T47D (cell line): ENCODE results near the gene KISS1R.

ENCODE experiments used
- DNase-seq, 2 experiments: peaks; one replicate each; pipeline versions ENCODE4 v3.0.0 to v3.0.0-alpha.2; 2011 to 2012; ENCODE audit warnings: low read depth in 1 of 2, low spot score in 1 of 2
- JUND ChIP-seq: IDR thresholded peaks from 2 replicates; pipeline ENCODE4 v1.6.1; 2012; ENCODE audit warnings: low read depth
- in situ Hi-C: cut with HindIII; loops from 2 replicates; pipeline ENCODE4 v1.10.0; 2016; ENCODE audit warnings: low sequenced_read_pairs, low pct_unique_long_range_greater_than_20kb

KISS1R gene

DNA sequence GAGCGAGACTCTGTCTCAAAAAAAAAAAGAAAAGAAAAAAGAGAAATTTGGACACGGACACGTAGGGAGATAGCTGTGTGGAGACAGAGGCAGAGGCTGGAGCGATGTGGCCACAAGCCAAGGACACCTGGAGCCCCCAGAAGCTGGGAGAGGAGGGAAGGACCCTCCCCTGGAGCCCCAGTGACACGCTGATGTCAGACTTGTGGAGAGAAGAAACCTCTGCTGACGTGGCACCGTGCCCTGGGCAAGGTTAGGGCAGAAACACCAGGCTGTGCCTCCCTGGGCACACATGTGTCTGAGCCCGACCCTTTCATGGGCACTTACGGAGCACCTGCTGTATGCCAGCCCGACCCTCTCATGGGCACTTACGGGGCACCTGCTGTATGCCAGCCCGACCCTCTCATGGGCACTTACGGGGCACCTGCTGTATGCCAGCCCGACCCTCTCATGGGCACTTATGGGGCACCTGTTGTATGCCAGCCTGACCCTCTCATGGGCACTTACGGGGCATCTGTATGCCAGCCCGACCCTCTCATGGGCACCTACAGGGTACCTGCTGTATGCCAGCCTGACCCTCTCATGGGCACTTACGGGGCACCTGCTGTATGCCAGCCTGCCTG lies 26.5 kb downstream of the KISS1R start:
- no peak for DNase-seq
- TF ChIP-seq JUND = no peak
- in situ Hi-C loops = no loop called here

DNA sequence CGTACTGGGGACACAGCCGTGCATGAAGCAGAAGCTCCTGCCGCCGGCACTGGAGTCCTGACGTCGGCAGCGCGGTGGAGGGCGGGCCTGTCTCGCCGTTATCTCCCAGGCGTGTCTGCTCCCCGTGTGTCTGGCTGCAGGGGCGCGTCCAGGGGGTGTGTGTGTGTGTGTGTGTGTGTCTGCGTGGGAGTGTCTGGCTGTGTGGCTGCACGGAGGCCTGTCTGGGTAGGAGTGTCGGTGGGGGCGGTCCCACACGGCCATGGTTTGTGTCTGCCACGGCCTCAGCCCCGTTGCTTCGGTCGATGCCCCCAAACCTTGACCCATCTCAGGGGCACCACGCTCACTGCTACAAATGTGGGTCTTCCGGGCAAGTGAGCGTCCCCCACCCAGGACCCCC lies 27.0 kb downstream of the KISS1R start:
- in situ Hi-C loops = no loop called here
- no peak for DNase-seq
- no peak for TF ChIP-seq JUND

DNA sequence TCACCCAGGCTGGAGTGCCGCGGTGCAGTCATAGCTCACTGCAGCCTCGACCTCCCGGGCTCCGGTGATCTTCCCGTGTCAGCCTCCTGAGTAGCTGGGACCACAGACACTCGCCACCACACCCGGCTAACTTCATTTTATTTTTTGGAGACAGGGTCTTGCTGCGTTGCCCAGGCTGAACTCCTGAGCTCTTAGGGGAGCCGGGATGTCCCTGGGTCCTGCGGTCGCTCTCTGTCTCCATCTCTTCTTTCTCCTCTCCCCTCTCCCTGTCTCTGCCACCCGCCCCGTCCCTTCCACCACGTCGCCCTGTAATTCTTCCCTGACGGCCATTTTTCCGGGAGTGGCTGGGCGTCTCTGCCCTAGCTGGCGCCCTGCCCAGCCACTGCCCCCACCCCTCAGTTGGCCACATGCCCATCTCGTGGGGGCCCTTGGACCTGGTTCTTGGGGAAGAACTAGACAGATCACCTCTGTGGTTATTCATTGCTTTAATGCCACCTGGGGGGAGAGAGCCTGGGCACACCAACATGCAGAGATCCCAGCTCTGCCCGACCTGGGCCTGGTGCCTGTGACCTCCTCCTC lies 27.6 kb downstream of the KISS1R start:
- DNase-seq = no peak
- in situ Hi-C loops = no loop called here
- TF ChIP-seq JUND = no peak

- DNase-seq = no peak
- TF ChIP-seq JUND = no peak
- in situ Hi-C loops = no loop called here
Observed at GRCh38 chr19:945401-946252, 28.5 kb downstream of the KISS1R start.

- TF ChIP-seq JUND = no peak
- DNase-seq = no peak
- in situ Hi-C loops = no loop called here
Observed at GRCh38 chr19:947090-947706, 30.1 kb downstream of the KISS1R start.

- no peak for TF ChIP-seq JUND
- in situ Hi-C loops = no loop called here
- no peak for DNase-seq
Observed at GRCh38 chr19:947707-948539, 30.8 kb downstream of the KISS1R start.

GRCh38 chr19:948842-949496 lies 31.8 kb downstream of the KISS1R start:
- TF ChIP-seq JUND = no peak
- no peak for DNase-seq
- in situ Hi-C loops = no loop called here

DNA sequence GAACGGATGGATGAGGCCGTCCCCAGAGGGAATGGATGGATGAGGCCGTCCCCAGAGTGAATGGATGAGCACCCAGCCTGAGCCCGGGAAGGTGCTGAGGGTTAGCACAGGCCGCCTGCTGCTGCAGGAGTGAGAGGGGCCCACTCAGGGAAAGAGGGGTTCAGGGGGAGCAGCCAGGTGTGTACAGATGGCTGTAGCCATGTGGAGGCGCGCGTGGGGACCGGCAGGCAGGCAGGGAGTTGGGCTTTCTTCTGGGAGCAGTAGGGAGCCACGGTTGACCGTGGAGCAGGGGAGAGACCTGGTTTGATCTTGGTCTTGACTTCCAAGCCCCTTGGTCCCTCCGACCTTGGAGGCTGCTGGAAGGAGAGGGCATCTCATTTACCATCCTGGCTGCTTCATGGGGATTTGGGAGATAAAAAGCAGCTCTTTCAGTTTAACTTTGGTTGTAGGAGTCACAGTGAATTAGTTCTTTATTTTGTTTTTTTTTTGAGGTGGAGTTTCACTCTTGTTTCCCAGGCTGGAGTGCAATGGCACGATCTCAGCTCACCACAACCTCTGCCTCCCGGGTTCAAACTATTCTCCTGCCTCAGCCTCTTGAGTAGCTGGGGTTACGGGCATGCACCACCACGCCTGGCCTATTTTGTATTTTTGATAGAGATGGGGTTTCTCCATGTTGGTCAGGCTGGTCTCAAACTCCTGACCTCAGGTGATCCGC lies 33.4 kb downstream of the KISS1R start:
- no peak for DNase-seq
- no peak for TF ChIP-seq JUND
- in situ Hi-C loops = no loop called here

DNA sequence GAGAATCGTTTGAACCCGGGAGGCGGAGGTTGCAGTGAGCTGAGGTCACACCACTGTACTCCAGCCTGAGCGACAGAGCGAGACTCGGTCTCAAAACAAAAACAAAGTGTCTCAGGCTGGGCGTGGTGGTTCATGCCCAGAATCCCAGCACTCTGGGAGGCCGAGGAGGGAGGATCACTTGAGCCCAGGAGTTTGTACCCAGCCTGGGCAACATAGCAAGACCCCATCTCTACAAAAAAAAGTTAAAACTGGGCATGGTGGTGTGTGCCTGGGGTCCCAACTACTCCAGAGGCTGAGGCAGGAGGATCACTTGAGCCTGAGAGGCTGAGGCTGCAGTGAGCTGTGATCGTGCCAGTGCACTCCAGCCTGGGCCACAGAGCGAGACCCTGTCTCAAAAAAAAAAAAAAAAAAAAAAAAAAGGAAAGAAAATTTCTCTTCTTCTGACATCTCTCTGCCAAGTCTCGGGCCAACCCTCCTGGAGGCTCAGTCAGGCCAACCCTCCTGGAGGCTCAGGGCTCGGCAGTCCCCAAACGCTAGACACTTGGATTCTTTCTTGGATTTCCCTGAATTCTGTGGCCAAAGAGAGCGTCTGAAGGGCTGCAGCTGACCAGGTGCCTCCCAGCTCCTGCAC lies 35.0 kb downstream of the KISS1R start:
- in situ Hi-C loops = no loop called here
- no peak for TF ChIP-seq JUND
- no peak for DNase-seq

- TF ChIP-seq JUND = no peak
- peak in 1 of 2 experiments; percentile 18 for DNase-seq
- in situ Hi-C loops = no loop called here
Observed at GRCh38 chr19:952680-953444, 35.7 kb downstream of the KISS1R start.
